ENCODE data around the gene CNTN5.

Gene CNTN5

DNA sequence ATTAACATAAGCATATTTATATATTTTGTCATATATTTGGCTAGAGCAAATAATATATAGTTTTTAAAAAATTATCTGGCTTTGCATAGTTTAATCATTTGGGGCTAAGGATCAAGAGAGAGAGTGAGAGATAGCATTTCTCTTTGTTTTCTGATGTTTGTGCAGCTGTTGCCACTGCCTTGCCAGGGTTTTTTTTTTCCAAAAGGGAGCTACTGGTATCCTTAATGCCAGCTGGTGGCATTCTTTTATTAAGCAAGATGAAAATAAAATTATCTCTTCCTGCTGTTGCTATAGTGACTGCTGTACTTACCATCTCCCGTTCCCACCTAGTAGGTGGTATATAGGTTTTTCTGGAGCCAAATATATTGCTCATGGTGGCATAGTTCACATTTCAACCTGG, 873.1 kb downstream of the CNTN5 start:
- H3K27ac Mint-ChIP-seq = no peak overlapping the region

DNA sequence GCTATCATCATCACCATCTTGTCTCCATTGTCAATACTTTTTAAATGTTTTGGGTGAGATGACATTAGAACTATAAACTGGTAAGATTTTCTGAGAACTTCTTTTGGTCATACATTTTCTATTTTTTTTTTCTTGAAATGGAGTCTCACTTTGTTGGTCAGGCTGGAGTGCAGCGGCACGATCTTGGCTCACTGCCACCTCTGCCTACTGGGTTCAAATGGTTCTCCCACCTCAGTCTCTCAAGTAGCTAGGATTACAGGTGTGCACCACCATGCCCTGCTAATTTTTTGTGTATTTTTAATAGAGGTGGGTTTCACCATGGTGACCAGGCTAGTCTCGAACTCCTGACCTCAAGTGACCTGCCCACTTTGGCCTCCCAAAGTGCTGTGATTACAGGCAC, 880.4 kb downstream of the CNTN5 start:
- no peaks in the 10 kb centered on the region for H3K4me1 Mint-ChIP-seq (ENCODE audit: low read depth)
- no peaks in the 10 kb centered on the region for H3K36me3 Mint-ChIP-seq
- H3K27me3 Mint-ChIP-seq = no peaks in the 10 kb centered on the region
- no peak overlapping the region for H3K4me3 Mint-ChIP-seq
- peaks cover 20% of the 10 kb centered on the region for H3K9me3 Mint-ChIP-seq (ENCODE audit: low read depth)
- no peak overlapping the region for H3K27ac Mint-ChIP-seq

More for the DNA sequence above, 873.1 kb downstream of the CNTN5 start:
- H3K27me3 Mint-ChIP-seq = no peaks in the 10 kb centered on the region
- no peaks in the 10 kb centered on the region for H3K9me3 Mint-ChIP-seq (ENCODE audit: low read depth)
- no peaks in the 10 kb centered on the region for H3K4me1 Mint-ChIP-seq (ENCODE audit: low read depth)
- H3K36me3 Mint-ChIP-seq = no peaks in the 10 kb centered on the region
- H3K4me3 Mint-ChIP-seq = no peak overlapping the region

- no peak overlapping the region for H3K4me3 Mint-ChIP-seq
- H3K9me3 Mint-ChIP-seq (ENCODE audit: low read depth) = peaks cover 11% of the 10 kb centered on the region
- H3K27ac Mint-ChIP-seq = no peak overlapping the region
- H3K36me3 Mint-ChIP-seq = no peaks in the 10 kb centered on the region
- H3K4me1 Mint-ChIP-seq (ENCODE audit: low read depth) = no peaks in the 10 kb centered on the region
- no peaks in the 10 kb centered on the region for H3K27me3 Mint-ChIP-seq
Measured at GRCh38 chr11:99911116-99911515, 890.4 kb downstream of the CNTN5 start.

GRCh38 chr11:99916078-99916477, 895.3 kb downstream of the CNTN5 start:
- no peaks in the 10 kb centered on the region for H3K4me1 Mint-ChIP-seq (ENCODE audit: low read depth)
- H3K36me3 Mint-ChIP-seq = no peaks in the 10 kb centered on the region
- no peak overlapping the region for H3K27ac Mint-ChIP-seq
- peaks cover 23% of the 10 kb centered on the region for H3K9me3 Mint-ChIP-seq (ENCODE audit: low read depth)
- H3K4me3 Mint-ChIP-seq = no peak overlapping the region
- no peaks in the 10 kb centered on the region for H3K27me3 Mint-ChIP-seq

GRCh38 chr11:99918761-99919160, 898.0 kb downstream of the CNTN5 start:
- no peaks in the 10 kb centered on the region for H3K27me3 Mint-ChIP-seq
- H3K9me3 Mint-ChIP-seq (ENCODE audit: low read depth) = peaks cover 27% of the 10 kb centered on the region
- no peak overlapping the region for H3K27ac Mint-ChIP-seq
- no peak overlapping the region for H3K4me3 Mint-ChIP-seq
- no peaks in the 10 kb centered on the region for H3K4me1 Mint-ChIP-seq (ENCODE audit: low read depth)
- no peaks in the 10 kb centered on the region for H3K36me3 Mint-ChIP-seq

- Mint-ChIP-seq H3K4me1 (ENCODE audit: low read depth) (no peaks in the 10 kb centered on the region), H3K36me3 (no peaks in the 10 kb centered on the region), H3K4me3 (no peak overlapping the region), H3K27ac (no peak overlapping the region), H3K27me3 (no peaks in the 10 kb centered on the region), H3K9me3 (ENCODE audit: low read depth) (peaks cover 24% of the 10 kb centered on the region)
Measured at GRCh38 chr11:99920956-99921355, 900.2 kb downstream of the CNTN5 start.

DNA sequence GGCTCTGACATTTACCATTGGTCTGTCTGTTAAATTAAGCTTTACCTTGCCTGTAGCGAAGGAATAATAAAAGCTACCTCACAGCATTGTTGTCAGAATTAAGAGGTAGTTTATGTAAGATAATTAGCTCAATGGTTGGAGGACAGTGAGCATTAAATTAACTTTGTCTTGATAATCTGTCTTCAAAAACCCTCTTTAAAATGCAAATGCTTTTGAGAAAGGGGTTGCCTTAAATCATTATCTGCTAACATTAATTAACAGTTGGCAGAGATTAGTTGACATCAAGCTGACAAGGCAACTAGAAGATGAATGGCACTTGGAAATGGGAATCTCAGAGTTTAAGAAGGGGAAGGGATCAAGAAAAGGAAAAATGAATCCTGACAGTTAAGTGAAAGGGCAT, 905.2 kb downstream of the CNTN5 start:
- no peaks in the 10 kb centered on the region for H3K27me3 Mint-ChIP-seq
- H3K36me3 Mint-ChIP-seq = no peaks in the 10 kb centered on the region
- H3K9me3 Mint-ChIP-seq (ENCODE audit: low read depth) = peaks cover 18% of the 10 kb centered on the region
- H3K4me1 Mint-ChIP-seq (ENCODE audit: low read depth) = no peaks in the 10 kb centered on the region
- H3K27ac Mint-ChIP-seq = no peak overlapping the region
- no peak overlapping the region for H3K4me3 Mint-ChIP-seq

- no peaks in the 10 kb centered on the region for H3K4me1 Mint-ChIP-seq (ENCODE audit: low read depth)
Measured at GRCh38 chr11:99932684-99933083, 911.9 kb downstream of the CNTN5 start.

DNA sequence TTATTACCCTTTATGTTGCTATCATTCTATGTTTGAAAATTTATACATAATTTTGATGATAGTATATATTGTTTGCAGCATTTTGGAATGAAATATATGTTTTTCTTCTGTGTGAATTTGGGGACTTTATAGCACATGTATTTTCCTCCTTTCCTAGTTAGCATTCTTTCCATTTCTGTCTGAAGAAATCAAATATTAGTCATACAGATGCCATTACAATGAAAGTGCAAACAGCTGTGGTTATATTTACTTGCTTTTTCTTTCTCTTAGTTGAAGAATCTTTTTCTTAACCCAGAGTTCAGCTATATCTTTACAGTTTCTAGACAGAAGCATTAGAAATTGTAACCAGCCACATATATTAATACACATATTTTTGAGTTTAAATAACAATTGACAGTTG, 913.3 kb downstream of the CNTN5 start:
- H3K4me3 Mint-ChIP-seq = no peak overlapping the region
- peaks cover 5% of the 10 kb centered on the region for H3K9me3 Mint-ChIP-seq (ENCODE audit: low read depth)
- no peaks in the 10 kb centered on the region for H3K36me3 Mint-ChIP-seq
- no peak overlapping the region for H3K27ac Mint-ChIP-seq
- H3K4me1 Mint-ChIP-seq (ENCODE audit: low read depth) = no peaks in the 10 kb centered on the region
- no peaks in the 10 kb centered on the region for H3K27me3 Mint-ChIP-seq

More at GRCh38 chr11:99932684-99933083, 911.9 kb downstream of the CNTN5 start:
- H3K27me3 Mint-ChIP-seq = no peaks in the 10 kb centered on the region
- no peak overlapping the region for H3K27ac Mint-ChIP-seq
- peaks cover 10% of the 10 kb centered on the region for H3K9me3 Mint-ChIP-seq (ENCODE audit: low read depth)
- H3K4me3 Mint-ChIP-seq = no peak overlapping the region
- no peaks in the 10 kb centered on the region for H3K36me3 Mint-ChIP-seq

DNA sequence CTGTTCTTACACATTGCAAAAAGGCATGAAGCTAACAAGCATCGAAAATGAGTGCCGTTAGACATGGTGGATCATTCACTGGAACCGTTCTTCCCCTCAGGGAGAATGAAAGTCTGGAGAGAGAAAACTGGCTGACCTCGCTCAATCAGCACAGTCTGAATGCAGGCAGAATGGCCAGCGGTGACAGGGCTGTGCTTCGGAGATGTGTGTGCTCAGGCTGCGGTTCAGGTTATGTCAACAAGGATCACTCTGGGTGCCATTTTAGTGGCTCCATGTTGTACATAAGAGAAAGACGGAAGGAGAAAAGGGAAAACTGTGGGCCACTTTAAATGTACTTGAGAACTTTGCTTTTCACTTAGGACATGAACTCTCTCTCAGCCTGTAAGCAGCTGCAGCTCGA, 916.6 kb downstream of the CNTN5 start:
- H3K27ac Mint-ChIP-seq = no peak overlapping the region
- no peaks in the 10 kb centered on the region for H3K27me3 Mint-ChIP-seq
- H3K4me3 Mint-ChIP-seq = no peak overlapping the region
- H3K9me3 Mint-ChIP-seq (ENCODE audit: low read depth) = no peaks in the 10 kb centered on the region
- no peaks in the 10 kb centered on the region for H3K36me3 Mint-ChIP-seq
- H3K4me1 Mint-ChIP-seq (ENCODE audit: low read depth) = no peaks in the 10 kb centered on the region

DNA sequence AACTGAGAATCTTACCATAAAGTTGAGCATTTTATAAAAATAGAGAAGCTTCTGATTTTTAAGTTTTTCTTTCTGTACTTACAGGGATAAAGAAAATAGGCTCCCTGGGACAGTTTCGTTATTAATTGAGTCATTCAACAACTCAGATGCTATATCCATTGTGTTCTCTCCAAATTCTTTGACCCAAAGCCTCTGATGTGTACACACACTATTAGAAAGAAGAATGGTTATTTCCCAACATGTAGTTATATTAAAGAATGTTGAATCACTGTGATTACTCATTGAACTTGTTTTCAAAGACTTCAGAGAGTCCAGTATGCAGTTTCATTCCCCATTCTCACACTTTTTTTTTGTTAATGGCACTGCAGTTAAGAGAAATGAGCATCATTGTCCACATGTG, 932.1 kb downstream of the CNTN5 start:
- Mint-ChIP-seq H3K36me3 (no peaks in the 10 kb centered on the region), H3K27ac (no peak overlapping the region), H3K27me3 (no peaks in the 10 kb centered on the region), H3K9me3 (ENCODE audit: low read depth) (peaks cover 10% of the 10 kb centered on the region), H3K4me3 (no peak overlapping the region), H3K4me1 (ENCODE audit: low read depth) (no peaks in the 10 kb centered on the region)

DNA sequence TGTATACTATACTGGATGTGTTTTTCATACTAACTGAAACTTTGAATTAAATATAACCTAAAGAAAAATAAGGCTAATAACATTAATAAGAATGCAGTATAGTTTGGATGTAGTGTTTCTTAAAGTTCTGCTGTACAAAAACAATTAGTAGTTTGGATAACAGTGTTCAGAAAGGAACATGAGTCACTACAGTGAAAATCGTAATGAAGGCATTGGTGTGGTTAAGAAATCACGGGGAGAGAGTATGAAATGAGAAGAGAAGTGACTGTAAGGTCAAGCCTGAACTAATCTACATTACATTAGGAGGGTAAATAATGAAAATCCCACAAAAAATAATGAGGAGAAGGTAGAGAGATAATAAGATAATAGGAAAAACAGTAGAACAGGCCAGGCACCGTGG, 939.8 kb downstream of the CNTN5 start:
- Mint-ChIP-seq H3K4me1 (ENCODE audit: low read depth) (no peaks in the 10 kb centered on the region), H3K27ac (no peak overlapping the region), H3K9me3 (ENCODE audit: low read depth) (peaks cover 14% of the 10 kb centered on the region), H3K27me3 (no peaks in the 10 kb centered on the region), H3K4me3 (no peak overlapping the region), H3K36me3 (no peaks in the 10 kb centered on the region)

DNA sequence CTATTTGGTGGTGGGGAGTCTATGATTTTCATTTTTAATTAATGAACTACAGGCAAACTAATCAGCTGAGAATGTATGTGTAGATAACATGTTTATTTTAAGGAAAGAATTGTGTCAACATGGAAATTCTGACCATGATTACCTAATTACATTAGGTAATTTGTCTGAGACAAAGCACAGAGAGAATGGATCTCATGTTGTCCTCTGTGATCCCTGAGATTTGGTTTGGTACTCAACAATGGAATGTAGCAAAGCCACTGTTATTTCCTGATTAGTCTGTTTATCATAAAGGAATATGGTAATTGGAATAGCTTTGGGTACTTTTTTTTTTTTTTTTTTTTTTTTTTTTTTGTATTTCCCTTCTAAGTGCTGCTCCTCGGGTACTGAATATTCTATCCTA, 947.6 kb downstream of the CNTN5 start:
- Mint-ChIP-seq H3K27me3 (no peaks in the 10 kb centered on the region), H3K9me3 (ENCODE audit: low read depth) (peaks cover 12% of the 10 kb centered on the region), H3K4me1 (ENCODE audit: low read depth) (no peaks in the 10 kb centered on the region), H3K4me3 (no peak overlapping the region), H3K27ac (no peak overlapping the region), H3K36me3 (no peaks in the 10 kb centered on the region)

- no peaks in the 10 kb centered on the region for H3K27me3 Mint-ChIP-seq
- peaks cover 13% of the 10 kb centered on the region for H3K9me3 Mint-ChIP-seq (ENCODE audit: low read depth)
- H3K27ac Mint-ChIP-seq = no peak overlapping the region
- H3K4me3 Mint-ChIP-seq = no peak overlapping the region
- H3K36me3 Mint-ChIP-seq = no peaks in the 10 kb centered on the region
- no peaks in the 10 kb centered on the region for H3K4me1 Mint-ChIP-seq (ENCODE audit: low read depth)
Measured at GRCh38 chr11:99973993-99974392, 953.2 kb downstream of the CNTN5 start.

- Mint-ChIP-seq H3K9me3 (ENCODE audit: low read depth) (peaks cover 11% of the 10 kb centered on the region), H3K4me3 (no peak overlapping the region)
Measured at GRCh38 chr11:99979042-99979441, 958.3 kb downstream of the CNTN5 start.

GRCh38 chr11:99987821-99988470, 967.2 kb downstream of the CNTN5 start:
- Mint-ChIP-seq H3K27ac (no peak overlapping the region), H3K27me3 (no peaks in the 10 kb centered on the region), H3K36me3 (no peaks in the 10 kb centered on the region), H3K9me3 (ENCODE audit: low read depth) (peaks cover 10% of the 10 kb centered on the region), H3K4me1 (ENCODE audit: low read depth) (no peaks in the 10 kb centered on the region), H3K4me3 (no peak overlapping the region)

More at GRCh38 chr11:99979042-99979441, 958.3 kb downstream of the CNTN5 start:
- Mint-ChIP-seq H3K4me1 (ENCODE audit: low read depth) (no peaks in the 10 kb centered on the region), H3K36me3 (no peaks in the 10 kb centered on the region), H3K27me3 (no peaks in the 10 kb centered on the region), H3K27ac (no peak overlapping the region)
